HepG2 (cell line): Measurements from ENCODE around the gene TTLL10. TPM values are rescaled to one million over a fixed set of nuclear protein-coding genes. Genes with fewer than 3 reads are reported as not detected.
A peak's percentile ranks its signal among the peaks of the same experiment; 100 is the strongest.

ENCODE experiments used
- ATAC-seq: fragments of 200-7000 bp; cut with Tn5 transposase; 3 replicates; pipeline ENCODE4 v1.9.1; 2020; ENCODE audit warnings: mild to moderate bottlenecking, moderate library complexity
- BruUV-seq: library from RNA; stranded (reverse); fragments of 400-500 nt; replicated peaks from 2 replicates; lab custom pipeline; 2021; lab: Mats Ljungman, UMichigan
- CTCF ChIA-PET: fragments of 300-600 bp; formaldehyde crosslinking; extraction: SDS; loops from one replicate; lab custom pipeline; 2021; ENCODE audit warnings: low total read pairs, inconsistent platforms, low intra/inter-chr PET ratio; lab: Yijun Ruan, JAX
- POLR2A ChIA-PET: fragments of 350-600 bp; sonication (Branson Sonifier 250); formaldehyde crosslinking; loops from one replicate; lab custom pipeline; 2020; ENCODE audit warnings: antibody characterized with exemption, inconsistent platforms; lab: Yijun Ruan, JAX
- DNase-seq: peaks from one replicate; pipeline ENCODE4 v3.0.0-alpha.2; 2015; ENCODE audit warnings: low spot score
- FAIRE-seq: peaks from 3 replicates; lab custom pipeline; 2011; peaks lifted over from hg19 to GRCh38; lab: Jason Lieb, UNC
- H2AFZ ChIP-seq: one replicate; pipeline ENCODE4 v1.6.1; 2011; ENCODE audit warnings: low read length, inconsistent platforms
- H3K27ac ChIP-seq: fragments of 300-600 bp; 3 replicates; pipeline ENCODE4 v1.8.0; 2011; ENCODE audit warnings: mixed run types, mild to moderate bottlenecking, mixed read lengths, low read length, inconsistent platforms; ENCODE audit not compliant: insufficient read depth; ENCODE audit errors: extremely low read length
- H3K27me3 ChIP-seq, 2 experiments: fragments of 200-600 bp in 1 of 2; 2 replicates in 1 of 2; 3 replicates in 1 of 2; pipeline versions ENCODE4 v1.6.0 to v1.8.0; 2011; ENCODE audit warnings: low read length in 2 of 2, mild to moderate bottlenecking in 2 of 2, moderate library complexity in 2 of 2, inconsistent platforms in 1 of 2; ENCODE audit not compliant: insufficient read depth in 2 of 2, control insufficient read depth in 1 of 2
- H3K36me3 ChIP-seq, 2 experiments: fragments of 200-600 bp in 1 of 2; replicated peaks in 1 of 2; 2 replicates in 1 of 2; 3 replicates in 1 of 2; pipeline versions ENCODE4 v1.5.1 to v1.8.0; 2011; ENCODE audit warnings: low read length in 2 of 2, inconsistent platforms in 1 of 2; ENCODE audit not compliant: insufficient read depth in 2 of 2, control insufficient read depth in 1 of 2
- H3K4me1 ChIP-seq: 2 replicates; pipeline ENCODE4 v1.5.1; 2012; ENCODE audit warnings: low read length, inconsistent platforms; ENCODE audit not compliant: insufficient read depth
- H3K4me2 ChIP-seq: 2 replicates; pipeline ENCODE4 v1.6.0; 2011; ENCODE audit warnings: low read depth, low read length, inconsistent platforms
- H3K4me3 ChIP-seq, 3 experiments: fragments of 200-600 bp in 1 of 3; sonication (generic), shearing (Covaris generic) in 1 of 3; replicated peaks in 1 of 3; 2 replicates each; pipeline ENCODE4 v1.5.1; 2011 to 2016; ENCODE audit warnings: low read length in 3 of 3, inconsistent platforms in 2 of 3, low read depth in 2 of 3, mild to moderate bottlenecking in 2 of 3, control low read depth in 1 of 3, mixed read lengths in 1 of 3; ENCODE audit not compliant: insufficient read depth in 1 of 3
- H3K79me2 ChIP-seq: one replicate; pipeline ENCODE4 v1.6.1; 2011; ENCODE audit warnings: low read length, inconsistent platforms; ENCODE audit not compliant: insufficient read depth
- H3K9ac ChIP-seq: 2 replicates; pipeline ENCODE4 v1.6.0; 2011; ENCODE audit warnings: mild to moderate bottlenecking, low read depth, low read length, inconsistent platforms; ENCODE audit not compliant: insufficient read depth
- H3K9me3 ChIP-seq: 2 replicates; pipeline ENCODE4 v1.5.1; 2012; ENCODE audit warnings: mild to moderate bottlenecking, low read length
- H4K20me1 ChIP-seq: 2 replicates; pipeline ENCODE4 v1.6.0; 2011; ENCODE audit warnings: inconsistent platforms, mild to moderate bottlenecking, low read length, moderate library complexity; ENCODE audit not compliant: insufficient read depth
- AGO1 ChIP-seq: fragments of 200-400 bp; formaldehyde crosslinking; IDR thresholded peaks from 2 replicates; pipeline ENCODE4 v1.6.1; 2017; ENCODE audit warnings: mild to moderate bottlenecking, low read depth, low read length, moderate library complexity; ENCODE audit not compliant: poor library complexity, severe bottlenecking
- AGO2 ChIP-seq: fragments of 200-400 bp; formaldehyde crosslinking; optimal IDR thresholded peaks from 2 replicates; pipeline ENCODE3; 2017; ENCODE audit warnings: mild to moderate bottlenecking, low read depth, low read length, moderate library complexity
- BRD4 ChIP-seq: sonication (generic); formaldehyde crosslinking; IDR thresholded peaks from 2 replicates; pipeline ENCODE4 v1.4.0; 2020; ENCODE audit warnings: missing genetic modification reagents
- HNRNPL ChIP-seq: fragments of 200-400 bp; formaldehyde crosslinking; IDR thresholded peaks from 2 replicates; pipeline ENCODE4 v1.6.1; 2017; ENCODE audit warnings: mild to moderate bottlenecking, low read depth, low read length
- KDM5B ChIP-seq: sonication (generic); formaldehyde crosslinking; IDR thresholded peaks from 2 replicates; pipeline ENCODE4 v1.4.0; 2020; ENCODE audit warnings: missing genetic modification reagents, mild to moderate bottlenecking, borderline replicate concordance
- MTA1 ChIP-seq: sonication (generic); formaldehyde crosslinking; IDR thresholded peaks from 2 replicates; pipeline ENCODE4 v1.4.0; 2020; ENCODE audit warnings: missing genetic modification reagents, mild to moderate bottlenecking, borderline replicate concordance
- NFE2L2 ChIP-seq: fragments of 150-350 bp; IDR thresholded peaks from 2 replicates; pipeline ENCODE4 v1.6.1; 2014; ENCODE audit warnings: low read length
- NRL ChIP-seq: sonication (generic); formaldehyde crosslinking; IDR thresholded peaks from 2 replicates; pipeline ENCODE4 v1.5.0; 2020; ENCODE audit warnings: missing genetic modification reagents, mild to moderate bottlenecking, moderate library complexity, borderline replicate concordance
- RBFOX2 ChIP-seq: fragments of 200-400 bp; formaldehyde crosslinking; IDR thresholded peaks from 2 replicates; pipeline ENCODE4 v1.6.1; 2017; ENCODE audit warnings: low read depth, mild to moderate bottlenecking, low read length
- RXRB ChIP-seq: IDR thresholded peaks from 2 replicates; pipeline ENCODE4 v1.6.1; 2016; ENCODE audit warnings: borderline replicate concordance, missing genetic modification reagents, missing compliant biosample characterization
- SAFB2 ChIP-seq: sonication (generic); formaldehyde crosslinking; IDR thresholded peaks from 2 replicates; pipeline ENCODE4 v1.5.1; 2020; ENCODE audit warnings: missing genetic modification reagents, low read depth, mild to moderate bottlenecking, borderline replicate concordance
- TAF1 ChIP-seq: sonication (generic); formaldehyde crosslinking; IDR thresholded peaks from 2 replicates; pipeline ENCODE4 v1.4.0; 2020; ENCODE audit warnings: missing genetic modification reagents
- ZBTB38 ChIP-seq: sonication (generic); formaldehyde crosslinking; IDR thresholded peaks from 2 replicates; pipeline ENCODE4 v1.5.1; 2020; ENCODE audit warnings: mild to moderate bottlenecking, missing genetic modification reagents
- ZNF10 ChIP-seq: sonication (generic); formaldehyde crosslinking; IDR thresholded peaks from 2 replicates; pipeline ENCODE4 v1.4.0; 2020; ENCODE audit warnings: mild to moderate bottlenecking, low read depth, missing genetic modification reagents, borderline replicate concordance
- ZSCAN31 ChIP-seq: sonication (generic); formaldehyde crosslinking; IDR thresholded peaks from 2 replicates; pipeline ENCODE4 v1.5.0; 2020; ENCODE audit warnings: low read depth, mild to moderate bottlenecking, missing genetic modification reagents
- WGBS: methylation state at CpG from one replicate; pipeline ENCODE4 v1.1.6; 2017; ENCODE audit warnings: low lambda C conversion rate; 5-methylcytosine and 5-hydroxymethylcytosine counted together
- in situ Hi-C: cut with HindIII; loops from 2 replicates; pipeline ENCODE4 v1.10.0; 2017; ENCODE audit warnings: low pct_unique_long_range_greater_than_20kb; ENCODE audit not compliant: extremely low pct_ligation_motif_present
- intact Hi-C: fragments of 100-400 bp; cut with micrococcal nuclease; formaldehyde crosslinking; loops from one replicate; pipeline ENCODE4 v1.10.0; 2022; ENCODE audit not compliant: unreplicated experiment
- polyA plus RNA-seq, 8 experiments: library from polyadenylated mRNA; depleted of rRNA in 3 of 8; stranded (reverse) in 7 of 8; unstranded in 1 of 8; fragments of >200 nt; fragmentation: Illumina TruSeq in 4 of 8; extraction: Trizol in 4 of 8; gene quantifications; 2 replicates each; pipeline versions ENCODE4 v1.2.1 to v1.2.3, GENCODE V29; 2011 to 2016; ENCODE audit warnings: low read depth in 4 of 8, missing spikeins in 1 of 8, mixed read lengths in 1 of 8; ENCODE audit not compliant: insufficient read depth in 1 of 8
- total RNA-seq, 5 experiments: library from RNA; depleted of rRNA; stranded (reverse); fragments of >200 nt; fragmentation: Illumina TruSeq; extraction: Trizol; gene quantifications; 2 replicates each; pipeline ENCODE4 v1.2.3, GENCODE V29; 2016; ENCODE audit warnings: low read depth in 1 of 5
- TF ChIP-seq, protein P1 (sequence below): sonication (generic); formaldehyde crosslinking; IDR thresholded peaks from 2 replicates; pipeline ENCODE4 v1.5.1; 2020; ENCODE audit warnings: mild to moderate bottlenecking, missing genetic modification reagents, moderate library complexity
- TF ChIP-seq, protein P2 (sequence below): sonication (generic); formaldehyde crosslinking; IDR thresholded peaks from 2 replicates; pipeline ENCODE4 v1.4.0; 2020; ENCODE audit warnings: mild to moderate bottlenecking, missing genetic modification reagents

Gene TTLL10
- total and polyA plus RNA-seq, 2 of the 13 experiments (the other 11 are each of a cell fraction or from before 2014, with no cell fraction given) = not detected

DNA sequence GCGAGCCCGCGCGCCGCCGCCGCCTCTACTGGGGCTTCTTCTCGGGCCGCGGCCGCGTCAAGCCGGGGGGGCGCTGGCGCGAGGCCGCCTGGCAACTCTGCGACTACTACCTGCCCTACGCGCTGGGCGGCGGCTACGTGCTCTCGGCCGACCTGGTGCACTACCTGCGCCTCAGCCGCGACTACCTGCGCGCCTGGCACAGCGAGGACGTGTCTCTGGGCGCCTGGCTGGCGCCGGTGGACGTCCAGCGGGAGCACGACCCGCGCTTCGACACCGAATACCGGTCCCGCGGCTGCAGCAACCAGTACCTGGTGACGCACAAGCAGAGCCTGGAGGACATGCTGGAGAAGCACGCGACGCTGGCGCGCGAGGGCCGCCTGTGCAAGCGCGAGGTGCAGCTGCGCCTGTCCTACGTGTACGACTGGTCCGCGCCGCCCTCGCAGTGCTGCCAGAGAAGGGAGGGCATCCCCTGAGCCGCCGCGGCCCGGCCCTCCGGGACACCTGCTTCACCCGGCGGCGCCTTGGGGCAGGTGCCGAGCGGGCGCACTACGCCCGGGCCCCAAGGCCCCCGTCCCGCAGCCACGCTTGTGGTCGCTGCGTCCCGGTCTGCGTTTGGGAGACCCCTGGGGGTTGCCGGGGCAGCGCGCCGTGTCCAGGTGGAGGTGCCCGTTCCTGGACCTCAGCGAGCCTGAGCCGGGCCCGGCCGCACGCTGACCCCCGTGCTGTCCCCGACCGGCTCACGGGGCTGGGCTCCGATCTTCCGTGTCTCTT is 59.3 kb downstream of the TTLL10 start:
- FAIRE-seq (no peak), DNase-seq (no peak), ATAC-seq (no peak)
- no peak overlapping the region for H2AFZ ChIP-seq
- POLR2A ChIA-PET = no interaction called here
- in situ Hi-C loops = no loop called here
- intact Hi-C loops = loop anchor here (5.0 to 10.0 kb wide), 3 partner anchors 58 to 228 kb away; partner anchors contain the start of genes HES4 and TTLL10
- H3K36me3 ChIP-seq = peaks cover 6 to 11% of the 10 kb centered on the region in 2 experiments; a peak in 4 of 5 replicates
- no peak overlapping the region for H3K27ac ChIP-seq
- H3K9me3 ChIP-seq = no peaks in the 10 kb centered on the region
- no peaks in the 10 kb centered on the region; a peak in 2 of 5 replicates for H3K27me3 ChIP-seq
- H4K20me1 ChIP-seq = no peaks in the 10 kb centered on the region
- CTCF ChIA-PET = no interaction called here
- peak overlapping the region; percentile 44 for H3K9ac ChIP-seq
- peak overlapping the region in 2 of 3 experiments; percentile 43 to 56; a peak in 2 of 6 replicates for H3K4me3 ChIP-seq
- H3K79me2 ChIP-seq = peaks cover 36% of the 10 kb centered on the region
- no TSS peak for BruUV-seq
- peaks cover 71% of the 10 kb centered on the region for H3K4me1 ChIP-seq
- peak overlapping the region; percentile 76 for H3K4me2 ChIP-seq
- WGBS = 94% methylated on average over 42 of the region's 98 CpGs
- TF ChIP-seq ZSCAN31 (0 out of 2 replicates have a peak, but pooled peaks have one; percentile 8), AGO1 (peak; percentile 77), MTA1 (CRISPR knock-in tag) (peak; percentile 32; the same call in 1 of the 2 replicates), RXRB (CRISPR knock-in tag) (no peak), NRL (CRISPR knock-in tag) (peak; percentile 34; the same call in 1 of the 2 replicates), TAF1 (CRISPR knock-in tag) (no peak), KDM5B (CRISPR knock-in tag) (0 out of 2 replicates have a peak, but pooled peaks have one; percentile 16), NFE2L2 (no peak), RBFOX2 (peak; percentile 75), ZNF10 (no peak), ZBTB38 (CRISPR knock-in tag) (peak; percentile 62), AGO2 (peak; percentile 71), HNRNPL (no peak), BRD4 (CRISPR knock-in tag) (no peak), SAFB2 (CRISPR knock-in tag) (0 out of 2 replicates have a peak, but pooled peaks have one; percentile 14)
- TF ChIP-seq, protein P1, sequence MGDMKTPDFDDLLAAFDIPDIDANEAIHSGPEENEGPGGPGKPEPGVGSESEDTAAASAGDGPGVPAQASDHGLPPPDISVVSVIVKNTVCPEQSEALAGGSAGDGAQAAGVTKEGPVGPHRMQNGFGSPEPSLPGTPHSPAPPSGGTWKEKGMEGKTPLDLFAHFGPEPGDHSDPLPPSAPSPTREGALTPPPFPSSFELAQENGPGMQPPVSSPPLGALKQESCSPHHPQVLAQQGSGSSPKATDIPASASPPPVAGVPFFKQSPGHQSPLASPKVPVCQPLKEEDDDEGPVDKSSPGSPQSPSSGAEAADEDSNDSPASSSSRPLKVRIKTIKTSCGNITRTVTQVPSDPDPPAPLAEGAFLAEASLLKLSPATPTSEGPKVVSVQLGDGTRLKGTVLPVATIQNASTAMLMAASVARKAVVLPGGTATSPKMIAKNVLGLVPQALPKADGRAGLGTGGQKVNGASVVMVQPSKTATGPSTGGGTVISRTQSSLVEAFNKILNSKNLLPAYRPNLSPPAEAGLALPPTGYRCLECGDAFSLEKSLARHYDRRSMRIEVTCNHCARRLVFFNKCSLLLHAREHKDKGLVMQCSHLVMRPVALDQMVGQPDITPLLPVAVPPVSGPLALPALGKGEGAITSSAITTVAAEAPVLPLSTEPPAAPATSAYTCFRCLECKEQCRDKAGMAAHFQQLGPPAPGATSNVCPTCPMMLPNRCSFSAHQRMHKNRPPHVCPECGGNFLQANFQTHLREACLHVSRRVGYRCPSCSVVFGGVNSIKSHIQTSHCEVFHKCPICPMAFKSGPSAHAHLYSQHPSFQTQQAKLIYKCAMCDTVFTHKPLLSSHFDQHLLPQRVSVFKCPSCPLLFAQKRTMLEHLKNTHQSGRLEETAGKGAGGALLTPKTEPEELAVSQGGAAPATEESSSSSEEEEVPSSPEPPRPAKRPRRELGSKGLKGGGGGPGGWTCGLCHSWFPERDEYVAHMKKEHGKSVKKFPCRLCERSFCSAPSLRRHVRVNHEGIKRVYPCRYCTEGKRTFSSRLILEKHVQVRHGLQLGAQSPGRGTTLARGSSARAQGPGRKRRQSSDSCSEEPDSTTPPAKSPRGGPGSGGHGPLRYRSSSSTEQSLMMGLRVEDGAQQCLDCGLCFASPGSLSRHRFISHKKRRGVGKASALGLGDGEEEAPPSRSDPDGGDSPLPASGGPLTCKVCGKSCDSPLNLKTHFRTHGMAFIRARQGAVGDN (CRISPR knock-in tag) = peak; percentile 10; the same call in 1 of the 2 replicates
- TF ChIP-seq, protein P2, sequence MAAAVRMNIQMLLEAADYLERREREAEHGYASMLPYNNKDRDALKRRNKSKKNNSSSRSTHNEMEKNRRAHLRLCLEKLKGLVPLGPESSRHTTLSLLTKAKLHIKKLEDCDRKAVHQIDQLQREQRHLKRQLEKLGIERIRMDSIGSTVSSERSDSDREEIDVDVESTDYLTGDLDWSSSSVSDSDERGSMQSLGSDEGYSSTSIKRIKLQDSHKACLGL = peak; percentile 3; the same call in 1 of the 2 replicates
